ENCODE measurements around the gene UCN2. TPM values are rescaled to one million over a fixed set of nuclear protein-coding genes. Genes with fewer than 3 reads are reported as not detected.

The UCN2 gene
- total and polyA plus RNA-seq, 4 experiments from 2014 or later, result not detected

DNA sequence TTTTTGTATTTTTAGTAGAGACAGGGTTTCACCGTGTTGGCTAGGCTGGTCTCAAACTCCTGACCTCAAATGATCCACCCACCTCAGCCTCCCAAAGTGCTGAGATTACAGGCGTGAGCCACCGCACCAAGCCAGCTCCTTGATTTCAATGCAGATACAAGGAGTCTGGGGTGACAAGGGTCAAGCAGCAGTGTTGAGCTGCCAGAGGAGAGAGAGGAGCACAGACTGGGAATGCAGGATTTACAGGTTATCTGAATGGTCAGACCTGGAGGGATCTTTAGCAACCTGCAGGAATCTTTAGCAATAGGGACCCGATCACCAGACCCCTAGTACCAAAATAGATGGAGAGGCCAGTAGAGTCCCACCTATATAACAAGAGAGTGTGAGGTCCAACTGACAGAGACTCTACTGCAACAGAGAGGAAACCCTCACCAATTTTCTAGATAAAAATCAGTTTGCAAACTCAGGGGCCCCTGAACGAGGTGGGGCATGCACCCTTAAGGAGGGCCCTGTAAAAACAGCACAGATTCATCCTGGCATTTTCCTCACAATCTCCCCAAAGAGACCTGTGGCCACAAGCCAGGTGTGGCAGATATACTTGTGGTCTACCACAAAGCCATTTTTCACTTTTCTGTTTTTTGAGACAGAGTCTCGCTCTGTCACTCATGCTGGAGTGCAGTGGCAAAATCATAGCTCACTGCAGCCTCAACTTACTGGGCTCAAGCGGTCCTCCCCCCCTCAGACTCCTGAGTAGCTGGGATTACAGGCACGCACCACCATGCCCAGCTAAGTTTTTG, 49.0 kb downstream of the UCN2 start:
- peak overlapping the region; percentile 52 to 81 (median 72) for H3K4me3 Mint-ChIP-seq
- no peaks in the 10 kb centered on the region for H3K27me3 Mint-ChIP-seq
- H3K27ac ChIP-seq (ENCODE audit: low read depth, low read length), result peak overlapping the region; percentile 31
- peaks cover 75% of the 10 kb centered on the region for H3K4me1 ChIP-seq (ENCODE audit: insufficient read depth, low read length)
- H3K36me3 ChIP-seq (ENCODE audit: insufficient read depth, low read length), result no peaks in the 10 kb centered on the region
- peak; percentile 56 to 65 (median 62) for DNase-seq
- ChIA-PET CTCF (ENCODE audit: partially characterized antibody) (interaction anchor here (0.6 to 4.0 kb wide), 10 partner anchors 8 to 810 kb away, joined by 3 to 25 read pairs (median 5); no protein-coding TSS in a partner anchor), POLR2A (ENCODE audit: partially characterized antibody) (interaction anchor here (0.5 to 1.5 kb wide), 8 partner anchors 9 to 75 kb away, joined by 3 to 5 read pairs (median 3); partner anchors contain the start of genes ATRIP, CCDC51, PFKFB4 and TMA7)
- no peaks in the 10 kb centered on the region for H3K9me3 Mint-ChIP-seq
- H3K27me3 ChIP-seq (ENCODE audit: insufficient read depth, low read length), result no peaks in the 10 kb centered on the region
- no peak overlapping the region for H3K4me3 ChIP-seq (ENCODE audit: low read length in 2 of 2)
- H3K36me3 Mint-ChIP-seq, result no peaks in the 10 kb centered on the region
- peak overlapping the region in 6 of 7 donors; percentile 43 to 86 (median 67) for H3K27ac Mint-ChIP-seq
- peaks cover 49 to 81% (median 68%) of the 10 kb centered on the region in 4 donors for H3K4me1 Mint-ChIP-seq
- H3K9me3 ChIP-seq (ENCODE audit: control insufficient read depth in 1 of 2, low read length in 2 of 2), result no peaks in the 10 kb centered on the region
- intact Hi-C loops (cut with micrococcal nuclease), result loop anchor here (1.0 kb wide), 1 partner anchor 7 kb away; no protein-coding TSS in a partner anchor

Small RNA genes within 50 kb of the gene (microRNA-seq; reads per million reads assigned to microRNA genes)
- gene MIR6823 (ENCODE audit: borderline microRNAs expressed, borderline number of aligned reads, borderline replicate concordance) (not detected), gene MIR711 (ENCODE audit: borderline microRNAs expressed, borderline number of aligned reads, borderline replicate concordance) (not detected)

Other genes starting within 250 kb of the UCN2 start
- not detected for gene SPINK8, start 230.1 kb downstream of the UCN2 start, total RNA-seq
- gene SPINK8, start 230.1 kb downstream of the UCN2 start, polyA plus RNA-seq, result not detected
- gene FBXW12, start 191.6 kb downstream of the UCN2 start, total RNA-seq, result not detected
- gene FBXW12, start 191.6 kb downstream of the UCN2 start, polyA plus RNA-seq, result not detected
- 1 to 10 TPM; 2.6 to 5.0 TPM for gene PLXNB1, start 133.7 kb downstream of the UCN2 start, total RNA-seq
- gene PLXNB1, start 133.7 kb downstream of the UCN2 start, polyA plus RNA-seq, result under 1 TPM in 1 of 2 donors, not detected in 1; 0.48 TPM
- 1 to 10 TPM; 5.1 to 5.4 TPM for gene CCDC51, start 123.7 kb downstream of the UCN2 start, total RNA-seq
- 10 to 100 TPM in 1 of 2 donors, 1 to 10 TPM in 1; 6.6 to 13.3 TPM for gene CCDC51, start 123.7 kb downstream of the UCN2 start, polyA plus RNA-seq
- 100 to 1,000 TPM; 309 to 310 TPM for gene TMA7, start 123.5 kb downstream of the UCN2 start, total RNA-seq
- 100 to 1,000 TPM; 765 to 952 TPM for gene TMA7, start 123.5 kb downstream of the UCN2 start, polyA plus RNA-seq
- gene ATRIP, start 117.0 kb downstream of the UCN2 start, total RNA-seq, result 10 to 100 TPM; 14.9 to 15.2 TPM
- gene ATRIP, start 117.0 kb downstream of the UCN2 start, polyA plus RNA-seq, result 10 to 100 TPM; 11.3 to 15.4 TPM
- gene SHISA5, start 59.6 kb downstream of the UCN2 start, total RNA-seq, result 100 to 1,000 TPM; 218 TPM
- gene SHISA5, start 59.6 kb downstream of the UCN2 start, polyA plus RNA-seq, result 100 to 1,000 TPM; 434 to 470 TPM
- 1 to 10 TPM; 2.6 to 2.7 TPM for gene PFKFB4, start 7.0 kb downstream of the UCN2 start, total RNA-seq
- 1 to 10 TPM; 2.5 TPM for gene PFKFB4, start 7.0 kb downstream of the UCN2 start, polyA plus RNA-seq
- 1 to 10 TPM; 1.2 to 1.9 TPM for gene COL7A1, start 31.5 kb upstream of the UCN2 start, total RNA-seq
- gene COL7A1, start 31.5 kb upstream of the UCN2 start, polyA plus RNA-seq, result not detected
- 10 to 100 TPM; 73.7 to 91.3 TPM for gene UQCRC1, start 45.9 kb upstream of the UCN2 start, total RNA-seq
- gene UQCRC1, start 45.9 kb upstream of the UCN2 start, polyA plus RNA-seq, result 100 to 1,000 TPM; 152 to 313 TPM
- not detected for gene TMEM89, start 58.0 kb upstream of the UCN2 start, total RNA-seq
- not detected for gene TMEM89, start 58.0 kb upstream of the UCN2 start, polyA plus RNA-seq
- 10 to 100 TPM; 31.6 to 32.4 TPM for gene SLC26A6, start 71.7 kb upstream of the UCN2 start, total RNA-seq
- gene SLC26A6, start 71.7 kb upstream of the UCN2 start, polyA plus RNA-seq, result 1 to 10 TPM; 3.0 to 3.5 TPM
- 1 to 10 TPM; 3.3 to 3.5 TPM for gene CELSR3, start 99.1 kb upstream of the UCN2 start, total RNA-seq
- under 1 TPM; 0.04 to 0.78 TPM for gene CELSR3, start 99.1 kb upstream of the UCN2 start, polyA plus RNA-seq
- 10 to 100 TPM; 20.1 to 21.7 TPM for gene NCKIPSD, start 122.1 kb upstream of the UCN2 start, total RNA-seq
- gene NCKIPSD, start 122.1 kb upstream of the UCN2 start, polyA plus RNA-seq, result 10 to 100 TPM in 1 of 2 donors, 1 to 10 TPM in 1; 8.3 to 16.1 TPM
- 10 to 100 TPM; 84.5 to 91.8 TPM for gene IP6K2, start 153.4 kb upstream of the UCN2 start, total RNA-seq
- 10 to 100 TPM; 49.4 to 50.3 TPM for gene IP6K2, start 153.4 kb upstream of the UCN2 start, polyA plus RNA-seq